Embryonic facial prominence (tissue), 1 donor: ENCODE data around the gene SYCE3.

ENCODE experiments used
- DNase-seq: peaks from one replicate; pipeline ENCODE4 v3.0.0-alpha.2; 2016; ENCODE audit errors: extremely low spot score

SYCE3 gene

DNA sequence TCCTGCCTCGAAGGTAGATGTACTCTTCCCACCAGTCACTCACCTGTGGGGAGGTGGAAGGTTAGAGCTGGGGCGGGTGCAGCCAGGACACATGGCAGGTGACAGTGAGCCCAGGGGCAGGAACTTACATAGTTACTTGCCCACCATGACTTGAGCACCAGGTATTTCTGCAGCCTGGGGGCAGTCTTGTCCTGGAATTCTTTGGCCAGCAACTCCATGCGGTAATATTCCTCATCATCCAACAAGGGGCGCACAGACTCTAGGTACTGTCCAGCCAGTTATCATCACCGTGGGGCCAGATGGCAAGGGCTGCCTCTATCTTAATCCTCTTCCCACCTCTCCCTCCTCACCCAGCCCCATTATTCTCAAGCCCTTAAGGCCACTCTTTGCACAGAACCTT, 13.4 kb upstream of the SYCE3 start:
- no peak for DNase-seq

- DNase-seq, result no peak
Measured at GRCh38 chr22:50575426-50575941, 12.8 kb upstream of the SYCE3 start.

DNA sequence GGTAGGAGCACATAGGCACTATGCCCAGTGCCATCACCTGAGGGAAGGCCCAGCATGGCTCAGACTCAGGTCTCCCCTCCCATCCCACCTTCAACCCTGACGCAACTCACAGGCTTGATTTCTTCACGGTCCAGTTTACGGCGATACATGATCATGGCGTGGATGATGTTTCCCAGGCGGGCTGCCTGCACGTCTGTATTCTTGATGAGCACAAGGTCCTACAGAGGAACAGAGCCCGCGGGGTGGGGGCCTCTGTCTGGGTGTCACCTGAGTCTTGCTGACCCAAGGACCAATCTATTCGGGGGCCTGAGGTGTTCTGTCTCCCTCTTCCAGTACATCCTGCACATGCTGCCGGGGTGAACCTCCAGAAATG, 11.7 kb upstream of the SYCE3 start:
- DNase-seq, result no peak

DNA sequence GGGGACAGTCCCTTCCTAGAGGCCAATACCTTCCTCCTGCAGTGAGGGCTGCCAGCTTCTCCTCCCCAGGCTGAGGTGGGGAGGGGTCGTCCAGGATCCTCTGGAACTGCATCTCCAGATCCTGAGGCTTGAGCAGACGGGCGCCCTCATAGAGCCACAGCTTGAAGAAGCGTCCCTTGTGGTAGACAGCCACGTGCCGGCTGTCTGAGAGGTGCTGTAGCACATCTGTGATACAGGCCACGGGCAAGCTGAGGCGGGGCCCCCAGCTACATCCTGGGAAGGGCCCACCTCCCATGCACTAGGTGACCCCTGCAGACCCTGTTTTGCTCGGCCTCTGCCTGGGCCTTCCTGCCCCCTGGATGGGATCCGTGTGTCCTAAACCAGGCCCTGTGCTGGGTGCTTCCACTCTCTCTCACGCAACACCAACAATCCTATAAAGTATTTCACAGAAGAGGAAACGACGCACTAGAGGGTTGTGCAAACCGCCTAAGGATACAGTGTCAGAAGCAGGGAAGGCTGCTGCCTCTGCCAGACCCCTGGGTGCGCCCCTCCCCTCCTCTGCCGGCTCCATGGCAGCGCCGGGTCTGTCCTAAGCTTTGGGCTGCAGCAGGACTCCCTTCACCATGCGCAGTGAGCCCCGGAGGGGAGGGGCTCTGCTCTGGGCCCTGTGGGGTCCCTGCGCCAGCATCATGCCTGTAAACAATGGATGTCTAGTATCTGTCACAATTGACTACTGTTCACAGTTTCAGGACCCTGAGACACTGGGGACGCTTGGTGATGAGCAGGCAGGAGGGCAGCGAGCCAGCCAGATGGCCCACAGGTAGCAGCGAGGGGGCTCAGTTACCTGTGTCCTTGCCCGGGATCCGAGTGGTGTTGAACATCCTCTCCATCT, 11.0 kb upstream of the SYCE3 start:
- DNase-seq, result no peak

DNA sequence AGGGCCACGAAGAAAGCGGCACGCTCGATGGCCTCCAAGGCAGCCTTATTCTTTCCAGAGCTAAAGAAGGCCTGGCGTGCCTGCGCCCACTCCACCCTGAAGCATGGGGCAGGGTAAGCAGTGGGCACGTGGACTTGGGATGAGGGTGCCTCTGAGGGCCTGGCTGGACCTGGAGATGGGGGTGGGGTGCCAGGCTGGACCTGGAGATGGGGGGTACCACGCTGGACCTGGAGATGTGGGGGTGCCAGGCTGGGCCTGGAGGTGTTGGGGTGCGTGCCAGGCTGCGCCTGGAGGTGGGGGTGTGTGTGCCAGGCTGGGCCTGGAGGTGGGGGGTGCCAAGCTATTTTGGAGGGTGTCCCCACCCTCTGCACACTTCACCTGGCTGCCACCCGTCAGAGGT, 10.2 kb upstream of the SYCE3 start:
- no peak for DNase-seq

- no peak for DNase-seq
Measured at GRCh38 chr22:50571264-50572175, 8.8 kb upstream of the SYCE3 start.

GRCh38 chr22:50570861-50571260, 8.1 kb upstream of the SYCE3 start:
- no peak for DNase-seq

GRCh38 chr22:50569896-50570535, 7.3 kb upstream of the SYCE3 start:
- no peak for DNase-seq

GRCh38 chr22:50569041-50569459, 6.3 kb upstream of the SYCE3 start:
- no peak for DNase-seq

DNA sequence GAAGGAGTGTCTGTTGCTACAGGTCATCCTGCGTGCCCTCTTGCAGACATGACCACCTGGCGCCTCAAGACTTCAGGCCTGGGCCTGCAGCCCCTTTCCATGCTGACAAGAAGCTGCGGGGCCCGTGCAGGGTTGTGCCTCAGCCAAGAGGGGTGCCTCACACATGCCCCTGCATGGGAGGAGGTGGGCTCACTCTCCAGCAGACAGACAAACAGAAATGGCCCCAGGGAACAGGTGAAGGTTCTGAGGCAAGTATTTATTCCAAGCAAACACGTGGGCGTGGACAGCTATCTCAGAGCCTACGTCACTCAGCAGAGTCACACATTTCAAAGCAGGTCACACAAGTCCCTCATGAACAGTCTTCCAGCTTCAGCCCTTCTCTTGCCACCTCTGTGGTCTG, 5.9 kb upstream of the SYCE3 start:
- no peak for DNase-seq

DNA sequence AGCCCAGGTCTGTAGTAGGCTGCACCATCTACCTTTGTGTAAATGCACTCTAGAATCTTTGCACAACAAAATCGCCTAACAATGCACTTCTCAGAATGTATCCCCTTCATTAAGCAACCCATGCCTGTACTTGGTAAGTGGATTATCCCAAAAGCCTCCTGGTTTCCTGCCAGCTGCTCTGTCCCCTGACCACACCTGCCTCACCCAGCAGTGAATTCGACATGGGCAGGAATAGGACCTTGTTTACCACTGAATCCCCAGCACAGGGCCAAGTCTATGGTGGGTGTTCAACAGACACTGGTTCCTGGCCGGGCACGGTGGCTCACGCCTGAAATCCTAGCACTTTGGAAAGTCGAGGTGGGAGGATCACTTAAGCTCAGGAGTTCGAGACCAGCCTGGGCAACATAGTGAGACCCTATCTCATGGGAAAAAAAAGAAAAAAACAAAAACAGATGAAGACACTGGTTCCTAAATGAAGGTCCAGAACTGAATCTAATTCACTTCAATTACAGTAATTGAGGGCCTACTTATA, 5.1 kb upstream of the SYCE3 start:
- DNase-seq, result no peak

DNA sequence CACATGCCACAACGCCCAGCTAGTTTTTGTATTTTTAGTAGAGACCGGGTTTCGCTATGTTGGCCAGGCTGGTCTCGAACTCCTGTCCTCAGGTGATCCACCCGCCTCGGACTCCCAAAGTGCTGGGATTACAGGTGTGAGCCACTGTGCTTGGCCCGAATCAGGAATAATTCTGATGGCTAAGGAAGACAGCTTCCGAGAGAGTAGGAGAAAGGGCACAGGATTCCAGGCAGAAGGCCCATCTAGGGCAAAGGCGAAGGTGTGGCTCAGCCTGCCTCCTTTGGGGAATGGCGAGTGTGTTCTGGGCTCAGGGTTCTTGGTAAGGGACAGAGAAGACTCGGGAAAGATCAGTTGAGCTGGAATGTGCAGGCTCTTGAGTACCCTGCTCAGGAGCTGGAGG, 1.6 kb upstream of the SYCE3 start:
- DNase-seq, result no peak

DNA sequence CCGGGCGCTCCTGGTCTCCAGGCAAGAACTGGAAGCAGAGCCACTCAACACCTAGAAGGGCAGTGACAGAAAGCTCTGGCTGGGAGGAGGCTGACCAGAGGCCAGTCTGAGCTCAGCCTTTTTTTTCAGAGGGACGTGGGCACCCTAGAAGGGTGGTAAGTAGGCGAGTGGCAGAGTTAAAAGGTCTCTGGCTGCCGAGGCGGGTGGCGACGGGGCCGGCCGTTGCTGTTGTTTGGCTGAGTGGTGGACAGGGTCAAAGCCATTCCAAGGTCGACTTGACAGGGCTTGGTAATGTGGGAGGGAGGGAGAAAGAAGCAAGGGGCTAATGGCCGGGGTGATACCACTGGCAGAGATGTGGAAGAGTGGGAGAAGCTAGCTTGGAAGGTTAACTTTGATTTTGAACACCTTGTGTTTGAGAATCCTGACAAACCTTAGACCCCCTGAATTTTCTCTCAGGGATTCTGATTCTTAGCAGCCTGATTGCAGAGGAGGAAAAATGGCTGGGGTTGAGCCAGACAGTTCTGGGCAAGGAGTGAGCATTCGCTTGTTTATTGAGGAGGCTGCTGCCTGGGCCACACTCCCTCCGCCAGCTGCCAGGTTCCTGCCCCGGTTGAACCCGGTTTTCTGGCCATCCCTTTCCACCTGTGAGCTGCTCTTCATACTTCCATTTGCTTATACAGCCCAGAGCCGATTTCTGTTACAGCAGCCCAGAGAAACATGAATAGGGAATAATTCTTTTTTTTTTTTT, 868 bp upstream of the SYCE3 start:
- DNase-seq, result no peak

- DNase-seq, result no peak
Measured at GRCh38 chr22:50561401-50562358, 1.0 kb downstream of the SYCE3 start.

DNA sequence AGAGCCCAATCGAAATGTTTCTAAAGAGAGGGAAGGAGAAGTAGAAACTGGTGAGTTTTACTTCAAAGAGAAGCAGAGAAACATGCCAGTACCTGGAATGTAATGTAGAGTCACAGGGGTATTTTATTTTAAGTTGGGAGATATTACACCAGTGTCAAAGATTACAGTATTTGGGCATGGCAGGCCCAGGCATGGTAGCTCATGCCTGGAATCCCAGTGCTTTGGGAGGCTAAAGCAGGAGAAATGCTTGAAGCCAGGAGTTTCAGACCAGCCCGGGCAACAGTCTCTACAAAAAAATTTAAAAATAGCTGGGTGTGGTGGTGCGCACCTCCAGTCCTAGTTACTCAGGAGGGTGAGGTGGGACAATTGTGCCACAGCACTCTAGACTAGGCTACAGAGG, 2.7 kb downstream of the SYCE3 start:
- DNase-seq, result no peak

- no peak for DNase-seq
Measured at GRCh38 chr22:50556703-50557102, 6.0 kb downstream of the SYCE3 start.

DNA sequence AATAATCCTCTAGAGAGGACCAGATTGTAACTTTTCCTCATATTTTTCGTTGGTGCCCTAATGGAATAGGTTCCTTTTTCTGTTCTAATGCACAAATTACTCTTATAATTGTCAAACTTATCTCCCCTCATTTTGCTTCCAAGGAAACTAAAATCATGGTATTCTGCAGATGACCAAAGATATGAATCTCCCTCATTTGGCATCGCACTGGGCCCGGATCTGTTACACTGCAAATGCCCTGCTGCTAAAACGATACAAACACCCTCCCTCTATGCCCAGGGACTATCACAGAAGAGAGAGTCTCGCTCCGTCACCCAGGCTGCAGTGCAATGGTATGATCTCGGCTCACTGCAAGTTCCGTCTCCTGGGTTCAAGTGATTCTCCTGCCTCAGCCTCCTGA, 9.4 kb downstream of the SYCE3 start:
- DNase-seq, result no peak

GRCh38 chr22:50551160-50551752, 11.5 kb downstream of the SYCE3 start:
- DNase-seq, result no peak

- no peak for DNase-seq
Measured at GRCh38 chr22:50550395-50550794, 12.3 kb downstream of the SYCE3 start.
